ENCODE results near the gene INAVA. TPM values are rescaled to one million over a fixed set of nuclear protein-coding genes. Genes with fewer than 3 reads are reported as not detected.

Gene INAVA
- total RNA-seq, 1 donor from 2014 or later, result 2.4 TPM

GRCh38 chr1:200921571-200922110 is 26.9 kb downstream of the INAVA start:
- DNase-seq, result no peak
- H3K4me3 Mint-ChIP-seq (ENCODE audit: unreplicated experiment), result no peak overlapping the region
- no peaks in the 10 kb centered on the region for H3K4me1 Mint-ChIP-seq (ENCODE audit: low read depth, unreplicated experiment)
- no peak for TF ChIP-seq CTCF (IDR thresholded peaks at IDR 0.05; ENCODE audit: partially characterized antibody, unreplicated experiment)
- peaks cover 3% of the 10 kb centered on the region for H3K27me3 Mint-ChIP-seq (ENCODE audit: unreplicated experiment)
- H3K27ac Mint-ChIP-seq (ENCODE audit: unreplicated experiment), result no peak overlapping the region
- no peaks in the 10 kb centered on the region for H3K9me3 Mint-ChIP-seq (ENCODE audit: unreplicated experiment)
- H3K36me3 Mint-ChIP-seq (ENCODE audit: unreplicated experiment), result no peaks in the 10 kb centered on the region

GRCh38 chr1:200922406-200922805 is 27.7 kb downstream of the INAVA start:
- no peak for TF ChIP-seq CTCF (IDR thresholded peaks at IDR 0.05; ENCODE audit: partially characterized antibody, unreplicated experiment)
- H3K27ac Mint-ChIP-seq (ENCODE audit: unreplicated experiment), result no peak overlapping the region
- no peaks in the 10 kb centered on the region for H3K36me3 Mint-ChIP-seq (ENCODE audit: unreplicated experiment)
- H3K4me1 Mint-ChIP-seq (ENCODE audit: low read depth, unreplicated experiment), result no peaks in the 10 kb centered on the region
- peaks cover 6% of the 10 kb centered on the region for H3K27me3 Mint-ChIP-seq (ENCODE audit: unreplicated experiment)
- no peak for DNase-seq
- H3K4me3 Mint-ChIP-seq (ENCODE audit: unreplicated experiment), result no peak overlapping the region
- H3K9me3 Mint-ChIP-seq (ENCODE audit: unreplicated experiment), result no peaks in the 10 kb centered on the region

GRCh38 chr1:200923601-200924000 is 28.9 kb downstream of the INAVA start:
- Mint-ChIP-seq H3K4me1 (ENCODE audit: low read depth, unreplicated experiment) (no peaks in the 10 kb centered on the region), H3K9me3 (ENCODE audit: unreplicated experiment) (no peaks in the 10 kb centered on the region), H3K27ac (ENCODE audit: unreplicated experiment) (no peak overlapping the region), H3K36me3 (ENCODE audit: unreplicated experiment) (no peaks in the 10 kb centered on the region), H3K27me3 (ENCODE audit: unreplicated experiment) (peaks cover 6% of the 10 kb centered on the region), H3K4me3 (ENCODE audit: unreplicated experiment) (no peak overlapping the region)
- no peak for DNase-seq
- no peak for TF ChIP-seq CTCF (IDR thresholded peaks at IDR 0.05; ENCODE audit: partially characterized antibody, unreplicated experiment)

- no peaks in the 10 kb centered on the region for H3K4me1 Mint-ChIP-seq (ENCODE audit: low read depth, unreplicated experiment)
- no peaks in the 10 kb centered on the region for H3K36me3 Mint-ChIP-seq (ENCODE audit: unreplicated experiment)
- H3K4me3 Mint-ChIP-seq (ENCODE audit: unreplicated experiment), result no peak overlapping the region
Observed at GRCh38 chr1:200925831-200926230, 31.1 kb downstream of the INAVA start.

More at GRCh38 chr1:200925831-200926230, 31.1 kb downstream of the INAVA start:
- no peak for TF ChIP-seq CTCF (IDR thresholded peaks at IDR 0.05; ENCODE audit: partially characterized antibody, unreplicated experiment)
- Mint-ChIP-seq H3K9me3 (ENCODE audit: unreplicated experiment) (no peaks in the 10 kb centered on the region), H3K27ac (ENCODE audit: unreplicated experiment) (no peak overlapping the region), H3K27me3 (ENCODE audit: unreplicated experiment) (peaks cover 5% of the 10 kb centered on the region)
- no peak for DNase-seq
